GM12878 (cell line): ENCODE data around the gene ABCA7. TPM values are rescaled to one million over a fixed set of nuclear protein-coding genes. Genes with fewer than 3 reads are reported as not detected.
A peak's percentile ranks its signal among the peaks of the same experiment; 100 is the strongest.

Experiments used
- ATAC-seq: fragments of 200-7000 bp; cut with Tn5 transposase; 3 replicates; pipeline ENCODE4 v1.9.1; 2020; ENCODE audit warnings: mild to moderate bottlenecking, moderate library complexity
- BruUV-seq: library from RNA; stranded (reverse); fragments of 400-500 nt; replicated peaks from 2 replicates; lab custom pipeline; 2021; lab: Mats Ljungman, UMichigan
- CTCF ChIA-PET: fragments of 300-600 bp; sonication (Branson Sonifier 250); formaldehyde crosslinking; extraction: SDS; loops from one replicate; lab custom pipeline; 2021; ENCODE audit warnings: inconsistent platforms; lab: Yijun Ruan, JAX
- POLR2A ChIA-PET: fragments of 350-600 bp; formaldehyde crosslinking; extraction: SDS; loops from one replicate; lab custom pipeline; 2021; ENCODE audit warnings: inconsistent platforms; lab: Charles Lee
- RAD21 ChIA-PET: fragments of 300-600 bp; sonication (Branson Sonifier 250); formaldehyde crosslinking; loops from one replicate; lab custom pipeline; 2023; ENCODE audit warnings: antibody characterized with exemption; ENCODE audit not compliant: unreplicated experiment; lab: Charles Lee
- SMC1A ChIA-PET: fragments of 300-600 bp; sonication (Branson Sonifier 250); formaldehyde crosslinking; loops from one replicate; lab custom pipeline; 2023; ENCODE audit not compliant: unreplicated experiment, uncharacterized antibody; lab: Charles Lee
- DNase-seq: peaks from one replicate; pipeline ENCODE4 v3.0.0-alpha.2; 2011; ENCODE audit warnings: low read depth, low spot score
- FAIRE-seq: peaks from 3 replicates; lab custom pipeline; 2011; peaks lifted over from hg19 to GRCh38; lab: Jason Lieb, UNC
- H2AFZ ChIP-seq: 2 replicates; pipeline ENCODE4 v1.6.0; 2011; ENCODE audit warnings: low read depth, low read length, control low read depth; ENCODE audit not compliant: control insufficient read depth
- H3K27ac ChIP-seq: 2 replicates; pipeline ENCODE4 v1.5.1; 2011; ENCODE audit warnings: control low read depth; ENCODE audit not compliant: control insufficient read depth, insufficient read depth
- H3K27me3 ChIP-seq, 2 experiments: replicated peaks in 1 of 2; 2 replicates each; pipeline versions ENCODE4 v1.6.0 to v1.6.1; 2011; ENCODE audit warnings: low read length in 1 of 2; ENCODE audit not compliant: control insufficient read depth in 2 of 2, insufficient read depth in 2 of 2
- H3K36me3 ChIP-seq, 2 experiments: 2 replicates each; pipeline ENCODE4 v1.5.1; 2011; ENCODE audit warnings: low read length in 1 of 2; ENCODE audit not compliant: control insufficient read depth in 2 of 2, insufficient read depth in 2 of 2
- H3K4me1 ChIP-seq: 2 replicates; pipeline ENCODE4 v1.6.1; 2011; ENCODE audit warnings: mild to moderate bottlenecking, low read length, moderate library complexity, mixed read lengths; ENCODE audit not compliant: control insufficient read depth, insufficient read depth
- H3K4me2 ChIP-seq: 2 replicates; pipeline ENCODE4 v1.6.0; 2011; ENCODE audit warnings: control low read depth; ENCODE audit not compliant: control insufficient read depth, insufficient read depth
- H3K4me3 ChIP-seq: fragments of 200-600 bp; sonication (generic); 2 replicates; pipeline ENCODE4 v1.5.1; 2016
- H3K79me2 ChIP-seq: 2 replicates; pipeline ENCODE4 v1.6.0; 2011; ENCODE audit warnings: low read length; ENCODE audit not compliant: control insufficient read depth, insufficient read depth
- H3K9ac ChIP-seq: 2 replicates; pipeline ENCODE4 v1.8.0; 2011; ENCODE audit warnings: low read length, control low read depth, mixed read lengths; ENCODE audit not compliant: control insufficient read depth, insufficient read depth
- H3K9me3 ChIP-seq: replicated peaks from 3 replicates; pipeline ENCODE4 v1.5.1; 2011; ENCODE audit warnings: mild to moderate bottlenecking, low read length; ENCODE audit not compliant: control insufficient read depth, insufficient read depth
- H4K20me1 ChIP-seq: 2 replicates; pipeline ENCODE4 v1.6.0; 2011; ENCODE audit not compliant: control insufficient read depth, insufficient read depth
- ASH2L ChIP-seq: fragments of 300-600, 200-600 bp; sonication (generic); IDR thresholded peaks from 2 replicates; pipeline ENCODE4 v1.6.1; 2017; ENCODE audit warnings: low read depth, mild to moderate bottlenecking, borderline replicate concordance
- JUNB ChIP-seq: IDR thresholded peaks from 2 replicates; pipeline ENCODE4 v1.6.1; 2016; ENCODE audit warnings: antibody characterized with exemption, mild to moderate bottlenecking
- NR2F1 ChIP-seq: fragments of 450-650 bp; conservative IDR thresholded peaks from 2 replicates; pipeline ENCODE4 v1.6.1; 2017; ENCODE audit warnings: mild to moderate bottlenecking
- POLR2AphosphoS2 ChIP-seq: IDR thresholded peaks from 2 replicates; pipeline ENCODE4 v1.6.1; 2011; ENCODE audit warnings: low read depth, mild to moderate bottlenecking, low read length, improper control_type of control experiment, moderate library complexity
- TBL1XR1 ChIP-seq: IDR thresholded peaks from 2 replicates; pipeline ENCODE4 v1.6.1; 2012; ENCODE audit warnings: low read depth, low read length, improper control_type of control experiment
- ZNF207 ChIP-seq: fragments of 450-650 bp; IDR thresholded peaks from 2 replicates; pipeline ENCODE4 v1.6.1; 2014; ENCODE audit warnings: antibody characterized with exemption, mild to moderate bottlenecking, borderline replicate concordance
- WGBS: methylation state at CpG from one replicate; pipeline ENCODE4 v1.1.6; 2016; ENCODE audit warnings: low lambda C conversion rate; ENCODE audit not compliant: insufficient replicate concordance, insufficient coverage; ENCODE audit errors: missing lambda C conversion rate; 5-methylcytosine and 5-hydroxymethylcytosine counted together
- in situ Hi-C: fragments of 300-500 bp; cut with MboI; formaldehyde crosslinking; loops from 9 replicates; pipeline ENCODE4 v1.14.3; 2018; ENCODE audit warnings: mixed read lengths
- intact Hi-C: fragments of 100-400 bp; cut with micrococcal nuclease; formaldehyde crosslinking; loops from one replicate; pipeline ENCODE4 v1.14.2; 2022; ENCODE audit not compliant: unreplicated experiment
- polyA plus RNA-seq, 11 experiments: library from polyadenylated mRNA; depleted of rRNA in 4 of 11; unstranded in 6 of 11; stranded (reverse) in 5 of 11; fragments of >200 nt; fragmentation: Nextera tagmentation in 4 of 11; fragmentation: Illumina TruSeq in 1 of 11; extraction: Ambion mirVana in 4 of 11; extraction: Trizol in 1 of 11; gene quantifications; 1 replicate in 1 of 11; 2 replicates in 10 of 11; pipeline versions ENCODE4 v1.2.1 to v1.2.3, GENCODE V29; 2011 to 2016; ENCODE audit warnings: inconsistent platforms in 2 of 11, missing spikeins in 2 of 11, low read depth in 1 of 11
- total RNA-seq, 4 experiments: library from RNA; depleted of rRNA in 3 of 4; stranded (reverse); fragments of >200 nt in 3 of 4; fragmentation: Illumina TruSeq in 1 of 4; extraction: Trizol in 1 of 4; gene quantifications; 2 replicates each; pipeline versions ENCODE4 v1.2.1 to v1.2.3, GENCODE V29; 2013 to 2021

Gene ABCA7
- total and polyA plus RNA-seq, 10 of the 15 experiments (the other 5 are each of a cell fraction or from before 2014, with no cell fraction given) = 1.0 to 49.5 (median 14.8) TPM

- CTCF ChIA-PET = no interaction called here
- DNase-seq = no peak
- Histone ChIP-seq H3K36me3 (peaks cover 0 to under 1% of the 10 kb centered on the region in 2 experiments; a peak in 2 of 4 replicates), H4K20me1 (no peaks in the 10 kb centered on the region), H3K4me3 (no peak overlapping the region), H3K4me1 (no peaks in the 10 kb centered on the region), H3K4me2 (no peak overlapping the region), H3K9me3 (no peaks in the 10 kb centered on the region), H3K79me2 (no peaks in the 10 kb centered on the region), H3K9ac (no peak overlapping the region), H3K27ac (no peak overlapping the region), H2AFZ (no peak overlapping the region), H3K27me3 (no peaks in the 10 kb centered on the region)
- in situ Hi-C loops (no loop called here), intact Hi-C loops (no loop called here)
- no TSS peak for BruUV-seq
- RAD21 ChIA-PET = no interaction called here
- no peak; the same call in 2 of the 3 replicates for ATAC-seq
- POLR2A ChIA-PET = no interaction called here
- SMC1A ChIA-PET = no interaction called here
- TF ChIP-seq JUNB = no peak
- no peak for TF ChIP-seq NR2F1
- no peak for TF ChIP-seq ASH2L
- TF ChIP-seq TBL1XR1 = no peak
- FAIRE-seq = no peak
- 48% methylated on average over 2 of the region's 5 CpGs for WGBS
Observed at GRCh38 chr19:1052349-1052975, 12.6 kb downstream of the ABCA7 start.

GRCh38 chr19:1053176-1054101, 13.5 kb downstream of the ABCA7 start:
- WGBS = 81% methylated on average over 31 of the region's 31 CpGs
- no peak overlapping the region for H3K4me2 ChIP-seq
- no peak overlapping the region for H2AFZ ChIP-seq
- no peaks in the 10 kb centered on the region; a peak in 1 of 4 replicates for H3K36me3 ChIP-seq
- DNase-seq (no peak), FAIRE-seq (no peak), ATAC-seq (0 out of 3 replicates have a peak, but pooled peaks have one; percentile 13)
- H3K27me3 ChIP-seq = no peaks in the 10 kb centered on the region
- ChIA-PET POLR2A (no interaction called here), CTCF (interaction anchor here (0.6 kb wide), 1 partner anchor 28 kb away, joined by 3 read pairs; no protein-coding TSS in a partner anchor), RAD21 (no interaction called here), SMC1A (interaction anchor here (0.7 kb wide), 1 partner anchor 8 kb away, joined by 3 read pairs; no protein-coding TSS in a partner anchor)
- in situ Hi-C loops = no loop called here
- TF ChIP-seq ZNF207 (no peak), POLR2AphosphoS2 (no peak), NR2F1 (peak; percentile 46; the same call in 1 of the 2 replicates)
- no peak overlapping the region for H3K9ac ChIP-seq
- H3K4me1 ChIP-seq = no peaks in the 10 kb centered on the region
- no TSS peak for BruUV-seq
- no peaks in the 10 kb centered on the region for H3K9me3 ChIP-seq
- no peaks in the 10 kb centered on the region for H3K79me2 ChIP-seq
- H3K4me3 ChIP-seq = no peak overlapping the region
- H4K20me1 ChIP-seq = no peaks in the 10 kb centered on the region
- H3K27ac ChIP-seq = no peak overlapping the region
- intact Hi-C loops = no loop called here
